HG03460 (cell line): Measurements from ENCODE around the gene AMPD1.

Experiments used
- ATAC-seq: cut with Tn5 transposase; IDR thresholded peaks from one replicate; pipeline ENCODE4 v1.9.1; 2021; ENCODE audit not compliant: unreplicated experiment

AMPD1 gene

GRCh38 chr1:114641377-114641776, 54.0 kb downstream of the AMPD1 start:
- no peak for ATAC-seq

- no peak for ATAC-seq
Observed at GRCh38 chr1:114638910-114639309, 56.4 kb downstream of the AMPD1 start.

- no peak for ATAC-seq
Observed at GRCh38 chr1:114632427-114632826, 62.9 kb downstream of the AMPD1 start.

GRCh38 chr1:114627107-114627506, 68.2 kb downstream of the AMPD1 start:
- ATAC-seq, result no peak

GRCh38 chr1:114623364-114623763, 72.0 kb downstream of the AMPD1 start:
- ATAC-seq, result no peak
